GM21717 (cell line): ENCODE results near the gene CRNKL1.

Experiments
- ATAC-seq: cut with Tn5 transposase; IDR thresholded peaks from one replicate; pipeline ENCODE4 v1.9.1; 2021; ENCODE audit warnings: mild to moderate bottlenecking, moderate library complexity; ENCODE audit not compliant: unreplicated experiment

Gene CRNKL1

DNA sequence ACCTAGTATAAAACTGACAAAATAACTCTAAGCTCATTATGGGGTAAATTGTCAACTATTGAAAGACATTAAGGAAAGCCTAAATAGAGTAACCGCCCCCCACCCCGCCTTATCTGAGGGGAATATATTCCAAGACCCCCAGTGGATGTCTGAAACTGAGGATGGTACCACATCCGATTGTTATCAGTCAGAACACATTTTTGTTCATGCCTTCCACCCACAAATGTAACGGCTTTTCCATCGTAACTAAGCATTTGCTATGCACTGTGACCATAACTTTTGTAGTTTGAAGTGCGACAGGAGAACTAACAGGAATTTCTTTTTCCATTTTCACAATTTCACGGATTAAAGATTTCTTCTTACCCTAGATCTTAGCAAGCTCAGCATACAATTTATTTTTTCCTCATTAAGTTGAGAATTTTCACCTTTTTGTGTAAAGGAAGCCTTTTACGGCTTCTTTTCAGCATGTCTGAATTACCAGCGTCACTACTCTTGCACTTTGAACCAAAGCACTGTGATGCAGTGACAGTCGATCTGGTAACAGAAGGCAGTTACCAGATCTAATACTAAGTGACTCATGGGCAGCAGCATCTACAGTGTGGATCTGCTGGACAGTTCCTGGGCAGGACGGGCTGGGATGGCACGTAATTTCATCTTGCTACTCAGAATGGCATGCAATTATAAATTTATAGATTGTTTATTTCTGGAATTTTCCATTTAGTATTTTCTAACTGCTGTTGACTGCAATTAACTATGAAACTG, 11.9 kb upstream of the CRNKL1 start:
- ATAC-seq: no peak

DNA sequence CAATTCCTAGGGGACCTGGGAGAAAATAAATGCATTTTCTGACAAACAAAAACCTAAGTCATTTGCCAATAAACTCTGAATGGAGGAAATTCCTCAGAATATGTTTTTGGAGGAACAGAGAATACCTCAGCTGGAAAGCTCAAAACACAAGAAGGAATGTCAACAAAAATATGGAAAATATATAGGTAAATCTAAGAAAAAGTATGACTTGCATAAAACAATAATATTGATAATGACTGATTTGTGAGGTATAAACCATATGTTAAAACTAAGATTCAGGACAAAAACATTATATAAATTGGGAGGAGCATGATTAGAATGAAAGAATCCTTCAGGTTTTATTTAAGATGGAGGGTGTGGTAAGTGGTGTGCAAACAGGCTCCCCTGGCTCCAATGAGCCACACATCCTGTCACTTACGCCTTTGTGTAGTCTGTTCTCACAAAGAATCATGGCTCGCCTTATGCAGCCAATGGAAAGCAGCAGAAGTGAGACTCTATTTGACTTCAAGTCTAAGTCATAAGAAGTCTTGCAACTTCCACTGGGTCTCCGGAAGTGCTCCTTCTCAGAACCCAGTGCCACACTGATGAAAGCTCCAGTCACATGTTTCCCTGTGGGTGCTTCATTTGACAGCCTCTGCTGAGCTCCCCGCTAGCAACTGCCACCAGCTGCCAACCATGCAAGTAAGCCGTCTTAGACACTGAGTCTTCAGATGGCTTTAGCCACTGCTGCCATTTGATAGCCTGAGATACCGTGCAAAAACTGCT, 8.2 kb upstream of the CRNKL1 start:
- ATAC-seq: no peak

DNA sequence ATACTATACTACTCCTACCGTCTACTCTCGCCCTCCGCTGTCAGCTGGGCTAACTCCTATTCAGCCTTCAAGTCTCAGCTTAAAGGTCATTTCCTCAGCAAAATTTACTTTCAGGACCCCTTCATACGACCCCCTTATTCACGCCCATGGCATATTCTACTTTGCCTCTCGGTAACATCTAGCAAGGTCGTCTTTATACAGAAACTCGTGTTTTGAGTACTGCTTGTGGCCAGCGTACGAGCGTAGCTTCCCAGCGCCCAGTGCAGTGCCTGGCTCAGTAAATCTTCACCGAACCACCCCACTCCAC, 546 bp downstream of the CRNKL1 start:
- ATAC-seq: no peak

DNA sequence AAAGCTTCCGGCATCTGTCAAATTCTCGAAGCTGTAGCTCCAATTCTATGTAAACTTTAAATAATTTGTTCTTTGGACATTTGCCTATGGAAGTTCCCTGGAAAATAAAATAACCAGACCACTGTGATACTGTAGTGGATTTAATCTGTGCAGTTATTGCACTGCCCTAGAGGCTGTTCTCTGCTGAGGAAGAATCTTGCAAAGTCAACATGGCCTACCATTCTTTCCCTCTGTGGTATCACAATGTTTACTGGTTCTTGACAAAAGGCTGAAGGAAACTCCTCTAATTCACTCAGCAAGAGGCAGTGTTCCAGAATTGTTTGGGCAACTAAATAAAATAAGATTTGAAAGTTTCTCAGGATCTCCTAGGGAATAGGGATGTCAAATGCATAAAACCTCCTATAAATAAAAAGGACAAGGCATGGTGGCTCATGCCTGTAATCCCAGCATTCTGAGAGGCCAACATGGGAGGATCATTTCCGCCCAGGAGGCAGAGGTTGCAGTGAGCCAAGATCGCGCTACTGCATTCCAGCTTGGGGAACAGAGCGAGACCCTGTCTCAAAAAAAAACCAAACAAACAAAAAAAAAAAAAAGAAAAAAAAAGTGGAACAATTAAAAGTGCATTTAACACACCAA, 12.4 kb downstream of the CRNKL1 start:
- ATAC-seq: no peak

DNA sequence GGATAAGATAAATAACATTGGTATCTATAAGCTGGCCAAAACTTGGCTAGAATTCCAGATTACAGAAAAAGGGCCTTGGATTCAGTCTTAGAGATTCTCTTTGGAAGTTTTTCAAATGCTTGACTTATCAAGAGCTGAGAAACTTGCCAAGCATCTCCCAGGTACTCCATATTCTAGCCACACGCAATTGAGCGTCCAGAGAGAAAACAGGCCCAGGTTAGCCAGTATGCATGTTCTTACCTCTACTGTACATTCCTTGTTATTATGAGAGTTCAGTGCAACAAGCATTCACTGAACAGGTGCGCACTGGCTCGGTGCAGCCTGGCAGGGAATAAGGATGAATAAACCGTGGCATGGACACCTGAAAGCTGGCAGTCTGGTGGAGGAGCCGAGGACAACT, 13.7 kb downstream of the CRNKL1 start:
- no peak for ATAC-seq

DNA sequence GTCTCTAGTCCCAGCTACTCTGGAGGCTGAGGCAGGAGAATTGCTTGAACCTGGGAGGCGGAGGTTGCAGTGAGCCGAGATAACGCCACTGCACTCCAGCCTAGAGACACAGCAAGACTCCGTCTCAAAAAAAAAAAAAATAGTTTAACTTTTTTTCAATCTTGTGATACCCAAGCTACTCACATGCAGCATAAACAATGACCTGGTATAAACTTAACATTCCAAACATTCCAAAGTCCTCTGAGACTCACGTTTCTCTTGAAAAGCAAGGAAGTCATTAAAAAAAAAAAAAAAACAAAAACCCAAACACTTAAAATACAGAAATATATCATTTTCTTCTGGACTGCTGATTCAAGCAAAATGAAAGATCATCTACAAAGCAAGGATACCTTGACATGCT, 14.3 kb downstream of the CRNKL1 start:
- no peak for ATAC-seq

DNA sequence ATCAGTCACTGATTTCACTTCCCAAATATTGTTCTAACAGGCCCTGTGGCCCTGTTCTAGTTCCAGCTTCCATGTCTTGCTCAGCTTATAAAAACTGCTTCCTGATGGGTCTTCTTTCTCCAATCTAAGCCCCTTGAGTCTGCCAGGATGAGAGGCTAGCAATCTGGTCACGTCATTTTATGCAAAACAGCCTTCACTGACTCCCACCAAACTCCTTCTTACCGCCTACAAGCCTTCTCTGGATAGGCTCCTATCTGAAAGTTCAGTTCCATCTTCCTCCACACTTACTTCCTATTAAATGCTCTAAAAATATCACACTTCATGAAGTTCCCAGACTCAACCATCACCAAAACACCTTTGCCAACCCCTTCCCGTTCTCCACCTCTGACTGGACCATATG, 15.5 kb downstream of the CRNKL1 start:
- no peak for ATAC-seq

DNA sequence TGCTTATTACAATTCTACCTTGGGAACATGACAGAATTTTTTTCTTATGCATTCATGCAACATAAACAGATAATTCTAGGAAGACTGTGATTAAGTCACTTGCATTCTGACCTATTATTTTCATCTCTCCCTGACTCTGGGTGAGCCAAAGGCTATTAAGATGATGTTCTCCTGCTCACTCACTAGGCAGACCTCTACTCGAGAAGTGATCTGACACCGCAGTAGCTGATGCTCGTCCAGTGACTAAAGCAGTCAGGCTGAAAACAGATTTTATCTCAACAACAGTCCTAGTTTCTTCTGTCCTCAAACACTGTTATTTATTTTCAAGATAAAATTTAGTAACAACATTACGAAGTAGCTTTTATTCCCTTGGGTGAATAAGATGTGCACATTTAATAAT, 17.8 kb downstream of the CRNKL1 start:
- ATAC-seq: no peak

DNA sequence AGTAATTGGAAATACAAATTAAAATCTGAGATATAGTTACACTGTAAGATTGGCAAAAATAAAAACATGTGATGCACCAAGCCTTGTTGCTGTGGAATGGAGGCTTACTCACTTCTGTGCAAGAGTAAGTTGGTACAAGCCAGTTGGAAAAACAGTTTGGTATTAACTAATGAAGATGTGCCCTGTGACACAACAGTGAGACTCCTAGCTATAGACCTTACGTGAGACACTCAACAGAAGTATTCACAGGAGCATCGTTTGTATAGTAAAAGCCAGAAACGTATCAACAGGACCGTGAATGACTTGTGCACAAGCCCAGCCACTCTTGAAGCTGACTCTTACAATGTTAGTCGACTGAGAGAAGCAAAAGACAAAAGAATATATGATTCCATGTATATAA, 20.5 kb downstream of the CRNKL1 start:
- no peak for ATAC-seq

DNA sequence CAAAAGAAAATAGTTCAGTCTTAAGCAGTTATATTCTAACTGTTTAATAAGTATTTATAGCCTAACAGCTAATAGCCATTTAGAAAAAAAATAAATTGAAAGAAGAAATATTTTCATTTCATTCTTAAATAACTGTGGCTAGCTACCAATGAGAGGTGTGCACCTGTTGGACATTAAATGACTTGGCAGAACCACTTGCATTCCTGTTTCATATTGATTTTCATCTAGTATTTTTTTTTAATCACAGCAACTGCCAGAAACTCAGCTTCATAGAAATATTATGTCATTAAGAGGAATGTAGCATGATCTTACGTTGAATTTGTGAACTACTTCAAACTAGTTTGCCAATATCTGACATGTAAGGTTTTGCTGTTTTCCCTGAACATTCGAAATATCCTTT, 25.0 kb downstream of the CRNKL1 start:
- ATAC-seq: no peak

DNA sequence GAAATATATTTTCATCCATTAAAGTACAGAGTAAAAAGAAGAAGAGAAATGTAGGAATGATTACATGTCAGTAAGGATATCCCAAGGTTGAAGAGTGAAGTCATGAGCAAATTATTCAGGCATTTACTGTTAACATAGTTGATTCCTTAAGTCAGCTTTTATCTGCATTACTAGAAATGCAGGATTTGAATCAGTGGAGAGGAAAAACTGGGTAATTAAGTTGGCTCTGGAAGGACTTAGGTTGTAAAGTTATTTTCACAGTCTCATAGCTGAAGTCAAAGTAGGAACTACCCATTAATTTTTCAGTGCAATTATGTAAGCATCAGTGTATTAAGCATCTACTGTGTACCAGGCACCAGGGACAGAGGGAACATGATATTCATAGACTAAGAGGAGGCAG, 27.3 kb downstream of the CRNKL1 start:
- ATAC-seq: no peak

DNA sequence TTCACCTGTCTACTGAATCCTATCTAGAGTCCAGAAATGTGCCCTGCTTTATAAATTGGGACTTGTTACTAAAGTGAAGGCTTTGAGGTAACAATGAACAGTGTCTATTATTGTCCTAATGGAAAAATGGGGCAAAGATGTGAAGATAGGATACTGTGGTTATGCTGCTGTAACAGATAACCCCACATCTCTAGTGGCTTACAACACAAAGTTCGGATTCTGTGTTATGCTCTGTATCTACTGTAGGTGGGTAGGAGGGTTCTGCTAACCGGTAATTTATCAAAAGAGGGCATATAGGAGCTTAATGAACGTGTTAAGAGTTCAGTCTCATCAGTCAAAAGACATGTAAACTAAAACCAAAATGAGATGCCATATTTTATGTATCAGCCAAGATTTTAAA, 28.9 kb downstream of the CRNKL1 start:
- no peak for ATAC-seq

DNA sequence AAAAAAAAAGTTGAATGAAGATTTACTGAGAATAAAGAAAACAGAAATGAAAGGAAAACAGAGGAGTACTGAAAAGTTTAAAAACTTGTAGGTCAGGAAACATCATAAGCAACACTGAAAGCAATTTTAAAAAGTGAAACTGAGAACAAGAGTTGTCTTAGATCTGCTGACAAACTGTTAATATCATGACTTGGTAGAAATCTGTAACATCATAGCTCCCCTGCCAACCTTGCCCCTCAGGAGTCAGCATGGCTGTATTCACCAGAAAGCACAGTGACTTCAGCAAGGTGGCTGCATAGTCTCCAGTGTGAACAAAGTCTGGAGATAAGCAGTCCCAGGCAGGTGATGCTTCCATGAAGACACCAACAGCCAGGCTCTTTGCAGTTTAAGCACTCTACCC, 29.8 kb downstream of the CRNKL1 start:
- ATAC-seq: peak; percentile 81

DNA sequence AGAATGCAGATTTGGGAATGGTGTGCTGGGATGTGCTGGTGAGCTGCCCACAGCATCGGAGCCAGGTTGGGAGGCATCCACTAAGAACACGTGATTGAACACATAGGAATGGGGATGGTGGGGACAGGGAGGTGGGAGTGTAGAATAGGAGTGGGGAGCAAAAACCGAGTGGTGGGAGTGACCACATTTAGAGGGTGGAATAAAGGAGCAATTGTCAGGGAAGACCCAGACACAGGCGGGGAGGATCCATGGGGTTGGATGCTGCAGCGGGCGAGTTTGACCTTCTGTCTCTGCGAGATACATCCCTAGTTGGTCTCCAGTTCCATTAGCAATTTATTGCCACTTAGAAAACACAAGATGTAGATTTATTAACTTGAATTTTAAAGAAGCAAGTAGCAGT, 30.4 kb downstream of the CRNKL1 start:
- ATAC-seq: no peak

DNA sequence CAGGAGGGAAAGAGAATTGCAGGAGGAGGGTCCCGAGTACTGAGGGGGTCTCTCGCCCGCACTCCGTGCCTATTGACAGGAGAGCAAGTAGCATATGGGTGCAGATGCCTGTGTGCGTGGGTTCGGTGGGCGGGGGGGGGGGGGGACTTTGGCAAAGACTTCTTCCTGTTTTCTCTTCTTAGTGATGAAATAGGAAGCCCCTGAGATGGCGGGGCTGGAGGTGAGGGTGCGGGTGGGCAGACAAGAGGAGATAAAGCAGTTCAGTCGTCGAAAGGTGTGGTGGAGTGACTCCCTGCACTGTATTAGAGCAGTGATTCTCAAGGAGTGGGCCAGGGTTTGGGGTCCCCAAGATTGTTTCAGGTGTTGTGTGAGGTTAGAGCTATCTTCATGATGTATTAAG, 31.4 kb downstream of the CRNKL1 start:
- ATAC-seq: no peak

DNA sequence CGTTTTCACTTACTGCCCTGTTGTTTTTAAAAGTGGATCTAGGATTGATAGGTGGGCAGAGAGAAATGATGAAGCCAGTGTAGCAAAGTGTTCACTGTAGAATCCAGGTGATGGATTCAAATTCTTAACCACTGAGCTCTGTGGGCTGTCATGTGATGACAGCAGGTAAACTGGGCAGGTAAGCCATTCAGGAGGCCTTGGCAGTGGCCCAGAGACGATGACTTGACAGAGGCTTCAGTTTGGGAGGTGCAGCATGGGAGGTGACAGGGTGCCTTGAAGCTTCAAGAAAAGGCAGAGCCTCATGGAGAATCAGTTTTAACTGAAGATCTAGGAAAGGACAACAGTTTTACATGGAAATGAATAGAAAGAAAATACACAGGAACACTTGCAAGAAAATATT, 33.1 kb downstream of the CRNKL1 start:
- ATAC-seq: no peak

DNA sequence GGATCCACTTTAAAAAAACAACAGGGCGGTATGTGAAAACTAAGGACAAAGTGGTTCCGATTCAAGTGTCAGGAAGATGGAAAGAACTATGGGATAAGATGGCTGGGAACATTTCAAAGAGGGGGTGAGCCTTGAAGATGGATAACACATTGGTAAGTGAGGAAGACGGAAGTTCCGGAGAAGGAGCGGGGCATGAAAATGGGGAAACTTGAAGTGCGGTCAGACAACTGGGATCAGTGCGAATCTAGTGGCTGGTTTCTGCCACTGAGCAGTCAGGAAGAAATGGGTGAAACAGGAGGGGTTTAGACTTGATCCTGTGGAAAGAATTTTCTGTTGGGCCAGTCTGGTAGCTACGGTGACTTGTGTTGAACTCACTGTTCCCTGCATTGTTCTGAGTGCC, 33.9 kb downstream of the CRNKL1 start:
- no peak for ATAC-seq

DNA sequence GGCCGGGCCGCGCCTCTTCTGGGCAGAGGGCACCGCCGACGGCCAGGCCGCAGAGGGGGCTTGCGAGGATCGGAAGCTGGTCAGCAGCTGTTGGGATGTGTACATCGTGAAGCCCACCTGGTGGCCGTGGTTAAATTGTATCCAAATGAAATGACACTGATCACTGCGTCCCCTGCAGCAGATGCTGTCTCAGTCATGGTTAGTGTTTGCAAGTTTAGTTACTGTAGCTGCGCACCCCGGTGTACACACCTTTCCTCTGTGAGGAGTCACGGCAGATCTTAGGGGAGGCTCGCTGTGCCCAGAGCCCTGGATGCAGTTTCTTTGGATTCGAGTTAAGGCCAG, 34.5 kb downstream of the CRNKL1 start:
- no peak for ATAC-seq

DNA sequence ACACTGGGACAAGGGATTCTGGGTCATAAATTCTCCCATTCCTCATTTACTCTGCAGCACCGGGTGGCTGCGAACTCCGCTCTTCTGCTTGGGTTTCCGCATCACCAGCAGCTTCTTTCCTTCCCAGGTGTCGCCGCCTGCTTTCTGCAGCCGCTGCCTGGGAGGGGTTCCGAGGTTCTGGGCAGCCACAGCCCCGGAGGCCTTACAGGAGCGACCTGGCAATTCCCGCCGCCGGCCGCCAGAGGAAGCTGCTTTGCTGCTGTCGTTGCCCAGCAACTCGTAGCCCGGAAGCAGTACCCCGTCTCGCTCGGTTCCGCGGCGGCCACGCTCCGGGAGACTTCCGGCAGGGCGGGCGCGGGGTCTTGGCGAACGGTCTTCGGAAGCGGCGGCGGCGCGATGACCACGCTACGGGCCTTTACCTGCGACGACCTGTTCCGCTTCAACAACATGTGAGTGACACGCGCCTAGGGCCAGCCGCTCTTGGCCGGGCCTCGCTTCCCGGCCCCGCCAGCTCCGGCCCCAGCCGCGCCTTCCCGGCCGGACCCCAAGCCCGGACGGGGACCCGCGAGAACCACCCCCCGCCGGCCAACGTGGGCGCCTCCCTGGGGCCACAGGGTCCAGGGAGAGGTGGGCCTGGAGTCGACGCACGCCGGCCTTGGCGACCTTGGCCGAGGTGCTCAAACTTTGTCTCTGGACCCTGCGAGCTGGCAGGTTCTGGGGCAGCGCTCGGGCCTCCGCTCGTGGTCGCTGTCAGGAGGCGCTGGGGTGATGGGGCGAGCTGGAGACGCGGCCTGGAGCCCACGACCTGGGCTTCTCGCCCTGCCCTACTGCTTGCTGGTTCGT, 35.0 kb downstream of the CRNKL1 start, which contains the start of gene NAA20:
NAA20 (plus strand) TSS at position 362 of the 843 bp plus-strand sequence; CDS start at position 397, 35 bp downstream.
- ATAC-seq: peak; percentile 99

DNA sequence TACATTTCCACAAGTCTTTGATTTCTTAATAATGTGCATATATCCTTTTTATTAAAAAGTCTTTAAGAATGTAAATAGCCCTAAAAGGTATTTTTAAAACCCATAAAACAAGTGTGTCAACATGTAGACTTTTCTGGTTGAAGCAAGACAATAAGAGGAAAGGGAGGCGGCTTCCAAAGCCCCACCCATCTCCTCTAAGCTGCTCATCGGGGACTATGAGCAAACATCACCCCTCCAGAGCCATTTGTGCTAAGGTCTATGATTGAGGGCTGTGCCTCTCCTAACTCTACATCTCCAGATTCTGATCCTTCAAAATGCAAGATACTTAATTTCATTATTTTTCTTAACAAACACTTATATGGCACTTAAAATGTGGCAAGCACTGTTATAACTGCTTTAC, 37.6 kb downstream of the CRNKL1 start:
- ATAC-seq: no peak

DNA sequence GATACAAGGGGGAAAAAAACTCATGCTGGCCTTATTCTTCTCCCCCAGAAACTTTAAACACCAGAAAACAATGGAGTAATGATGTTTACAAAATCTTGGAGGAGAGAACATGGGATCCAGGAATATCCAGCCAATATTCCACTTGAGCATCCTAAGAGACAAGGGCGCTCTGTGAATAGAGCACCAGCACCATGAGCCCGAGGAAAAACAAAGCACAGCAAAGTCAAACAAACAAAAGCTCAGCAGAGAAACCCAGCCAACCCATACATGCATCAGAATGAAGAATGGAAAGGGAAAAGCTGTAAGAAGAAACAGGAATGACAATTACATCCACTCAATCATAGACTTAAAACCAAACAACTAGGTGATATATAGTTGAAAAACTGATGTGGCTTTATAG, 39.7 kb downstream of the CRNKL1 start:
- no peak for ATAC-seq
